ENCODE measurements around the gene NLRX1. TPM values are rescaled to one million over a fixed set of nuclear protein-coding genes. Genes with fewer than 3 reads are reported as not detected.
"Not testable (repeated sequence)": the region's sequence is repeated elsewhere in the genome, so short reads cannot be mapped to it uniquely, and the experiment has no call there.

NLRX1 gene
- total RNA-seq, 2 donors from 2014 or later, result 9.3 to 30.7 TPM

- ATAC-seq, result no peak
- Histone ChIP-seq H3K4me3 (no peak overlapping the region), H3K27me3 (no peaks in the 10 kb centered on the region), H3K27ac (no peak overlapping the region), H3K4me1 (no peaks in the 10 kb centered on the region), H3K36me3 (replicated peaks in 1 of 2; ENCODE audit: insufficient read depth in 1 of 2, low read depth in 2 of 2) (no peaks in the 10 kb centered on the region), H3K9me3 (no peaks in the 10 kb centered on the region)
- no peak for TF ChIP-seq CTCF (IDR thresholded peaks at IDR 0.05)
- TF ChIP-seq POLR2A (IDR thresholded peaks at IDR 0.05), result no peak
- intact Hi-C loops (cut with DNase I), result no loop called here
- no peak for DNase-seq
- 59 to 68% methylated on average over 6 of the region's 6 CpGs for WGBS, 2 donors
These were observed 30.4 kb downstream of the NLRX1 start for GRCh38 chr11:119198925-119199324.

- 80 to 84% methylated on average over 5 of the region's 5 CpGs for WGBS, 2 donors
- intact Hi-C loops (cut with DNase I), result loop anchor here (10.0 kb wide), 1 partner anchor 174 kb away; no protein-coding TSS in a partner anchor
- H3K4me3 ChIP-seq; H3K4me1 ChIP-seq; H3K36me3 ChIP-seq (replicated peaks in 1 of 2; ENCODE audit: insufficient read depth in 1 of 2, low read depth in 2 of 2); H3K27me3 ChIP-seq; H3K27ac ChIP-seq; H3K9me3 ChIP-seq; ATAC-seq; DNase-seq: not testable (repeated sequence)
These were observed 32.7 kb downstream of the NLRX1 start for GRCh38 chr11:119201236-119201635.

- Histone ChIP-seq H3K27me3 (no peaks in the 10 kb centered on the region), H3K4me1 (peaks cover 13% of the 10 kb centered on the region), H3K27ac (no peak overlapping the region), H3K9me3 (no peaks in the 10 kb centered on the region), H3K4me3 (no peak overlapping the region), H3K36me3 (replicated peaks in 1 of 2; ENCODE audit: insufficient read depth in 1 of 2, low read depth in 2 of 2) (no peaks in the 10 kb centered on the region)
- ATAC-seq, result no peak
- WGBS, 2 donors, result 78 to 82% methylated on average over 7 of the region's 7 CpGs
- intact Hi-C loops (cut with DNase I), result loop anchor here (10.0 kb wide), 1 partner anchor 172 kb away; no protein-coding TSS in a partner anchor
- DNase-seq, result no peak
- TF ChIP-seq CTCF (IDR thresholded peaks at IDR 0.05) (no peak), POLR2A (IDR thresholded peaks at IDR 0.05) (no peak)
These were observed 34.0 kb downstream of the NLRX1 start for GRCh38 chr11:119202554-119202953.

- DNase-seq (no peak), ATAC-seq (no peak)
- WGBS, 2 donors, result 80 to 83% methylated on average over 9 of the region's 9 CpGs
- no peak overlapping the region for H3K27ac ChIP-seq
- H3K4me3 ChIP-seq, result no peak overlapping the region
- H3K27me3 ChIP-seq, result no peaks in the 10 kb centered on the region
- H3K36me3 ChIP-seq (replicated peaks in 1 of 2; ENCODE audit: insufficient read depth in 1 of 2, low read depth in 2 of 2), result no peaks in the 10 kb centered on the region
- TF ChIP-seq CTCF (IDR thresholded peaks at IDR 0.05) (no peak), POLR2A (IDR thresholded peaks at IDR 0.05) (no peak)
- intact Hi-C loops (cut with DNase I), result loop anchor here (10.0 kb wide), 1 partner anchor 171 kb away; no protein-coding TSS in a partner anchor
- H3K4me1 ChIP-seq, result peaks cover 16% of the 10 kb centered on the region
- no peaks in the 10 kb centered on the region for H3K9me3 ChIP-seq
These were observed 35.5 kb downstream of the NLRX1 start for GRCh38 chr11:119204066-119204465.

- ATAC-seq (no peak), DNase-seq (peak in 1 of 4 donors; percentile 24)
- TF ChIP-seq POLR2A (IDR thresholded peaks at IDR 0.05) (no peak), CTCF (IDR thresholded peaks at IDR 0.05) (no peak)
- Histone ChIP-seq H3K9me3 (no peaks in the 10 kb centered on the region), H3K27ac (peak overlapping the region in 2 of 4 donors; percentile 94 to 96), H3K27me3 (no peaks in the 10 kb centered on the region), H3K4me1 (peaks cover 16% of the 10 kb centered on the region), H3K36me3 (replicated peaks in 1 of 2; ENCODE audit: insufficient read depth in 1 of 2, low read depth in 2 of 2) (no peaks in the 10 kb centered on the region), H3K4me3 (no peak overlapping the region)
- WGBS, 2 donors, result 59 to 73% methylated on average over 10 of the region's 10 CpGs
- intact Hi-C loops (cut with DNase I), result loop anchor here (10.0 kb wide), 1 partner anchor 170 kb away; no protein-coding TSS in a partner anchor
These were observed 36.6 kb downstream of the NLRX1 start for GRCh38 chr11:119205080-119205479.

All from body of pancreas (tissue), 4 donors.